NCI-H460 (cell line): ENCODE results near the gene TEAD2. TPM values are rescaled to one million over a fixed set of nuclear protein-coding genes. Genes with fewer than 3 reads are reported as not detected.
"Not testable (repeated sequence)": the region's sequence is repeated elsewhere in the genome, so short reads cannot be mapped to it uniquely, and the experiment has no call there.

ENCODE experiments used
- DNase-seq: peaks from one replicate; pipeline ENCODE4 v3.0.0-alpha.2; 2016; ENCODE audit warnings: low read depth; ENCODE audit errors: extremely low read depth
- total RNA-seq: library from RNA; depleted of rRNA; stranded (reverse); fragments of >200 nt; shearing (Covaris generic); gene quantifications from 2 replicates; pipeline ENCODE4 v1.2.3, GENCODE V29; 2014

Gene TEAD2
- total RNA-seq, 1 experiment from 2014 or later, result 13.7 TPM

DNA sequence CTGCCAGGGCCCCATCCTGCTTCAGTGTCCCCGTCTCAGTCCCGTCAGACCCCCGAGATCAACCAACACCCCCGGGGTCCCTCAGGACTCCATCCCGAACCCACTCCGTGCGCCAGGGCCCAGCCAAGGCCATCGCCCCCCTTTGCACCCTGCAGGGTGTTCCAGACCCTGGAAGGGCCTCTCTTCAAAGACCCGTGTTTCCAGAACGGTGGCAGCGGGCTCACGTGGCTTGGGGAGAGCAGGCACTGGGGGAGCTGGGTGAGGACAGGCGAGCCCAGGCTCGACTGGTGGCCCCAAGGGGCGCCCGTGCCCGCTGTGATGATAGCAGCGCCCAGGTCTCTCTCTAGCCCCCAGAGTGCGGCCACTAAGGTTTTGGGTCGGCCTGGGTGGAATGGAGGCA is 27.2 kb upstream of the TEAD2 start:
- no peak for DNase-seq

DNA sequence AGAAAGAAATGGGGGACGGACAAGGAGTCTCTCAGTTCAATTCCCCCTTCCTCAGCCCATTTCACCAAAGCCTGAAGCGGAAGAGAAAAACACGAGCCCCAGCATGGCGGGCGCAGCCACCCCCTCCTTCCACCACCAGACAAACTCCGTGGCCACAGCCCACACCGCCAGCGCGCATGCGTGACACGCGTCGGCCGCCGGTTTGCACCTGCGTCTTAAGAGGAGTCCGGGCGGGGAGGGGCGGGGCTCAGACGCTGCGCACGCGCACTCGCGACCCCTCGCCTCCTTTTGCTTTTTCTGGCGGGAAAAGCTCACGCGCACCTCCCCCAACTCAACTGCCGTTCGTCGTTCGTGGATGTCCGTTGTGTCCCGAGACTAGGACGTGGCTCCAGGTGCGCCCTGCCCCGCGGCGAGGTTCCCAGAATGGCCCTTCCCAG is 25.7 kb upstream of the TEAD2 start, which contains the start of gene KASH5:
Gene KASH5, plus strand, starts transcription at position 314 of the 437 bp plus-strand sequence. CDS start 2,635 bp downstream, outside the sequence.
- no peak for DNase-seq

DNA sequence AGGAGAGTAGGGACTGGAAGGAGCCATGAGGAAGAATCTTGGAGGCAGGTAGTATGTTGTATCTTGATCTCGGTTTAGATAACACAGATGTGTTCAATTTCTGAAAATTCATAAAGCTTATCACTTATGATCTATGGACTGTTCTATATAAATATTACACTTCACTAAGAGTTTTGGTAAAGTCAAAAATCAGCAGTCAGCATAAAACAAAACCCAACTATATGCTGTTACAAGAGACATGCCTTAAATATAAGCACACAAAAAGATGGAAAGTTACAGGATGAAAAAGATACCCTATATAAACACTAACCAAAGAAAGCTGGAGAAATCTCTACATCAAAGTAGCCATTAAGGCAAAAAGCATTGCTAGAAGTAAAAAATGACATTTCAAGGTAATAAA is 21.4 kb upstream of the TEAD2 start:
- DNase-seq, result no peak

DNA sequence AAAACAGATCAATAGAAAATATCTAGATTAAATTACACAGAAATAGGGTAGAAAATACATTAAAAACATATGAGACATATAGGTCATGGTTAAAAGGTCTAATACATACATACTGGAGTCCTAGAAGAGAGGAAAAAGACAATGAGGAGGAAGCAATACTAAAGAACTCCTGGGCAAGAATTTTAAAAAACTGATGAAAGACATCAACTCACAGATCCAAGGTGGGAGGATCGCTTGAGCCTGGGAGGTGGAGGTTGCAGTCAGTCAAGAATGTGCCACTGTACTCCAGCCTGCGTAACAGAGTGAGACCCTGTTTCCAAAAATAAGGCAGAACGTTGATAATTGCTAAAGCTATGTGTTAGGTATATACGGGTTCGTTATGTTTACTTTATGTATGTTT is 20.4 kb upstream of the TEAD2 start:
- DNase-seq, result no peak

DNA sequence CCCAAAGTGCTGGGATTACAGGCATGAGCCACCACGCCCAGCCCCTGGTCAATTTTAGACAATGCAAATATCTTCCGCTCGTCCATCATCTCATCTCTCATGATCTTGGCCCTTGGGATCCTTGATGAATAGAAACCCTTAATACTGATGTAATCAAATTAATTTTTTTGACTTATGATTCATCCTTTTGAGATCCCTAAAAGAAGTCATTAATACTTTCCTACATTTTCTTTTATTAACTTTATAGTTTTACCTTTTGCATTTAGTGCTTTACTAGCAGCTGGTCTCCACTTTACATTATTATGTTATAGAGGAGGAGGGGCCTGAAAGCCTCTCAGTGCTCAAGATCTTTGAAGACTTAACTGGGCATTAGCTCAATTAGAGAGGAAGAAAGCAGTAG is 18.2 kb upstream of the TEAD2 start:
- no peak for DNase-seq

DNA sequence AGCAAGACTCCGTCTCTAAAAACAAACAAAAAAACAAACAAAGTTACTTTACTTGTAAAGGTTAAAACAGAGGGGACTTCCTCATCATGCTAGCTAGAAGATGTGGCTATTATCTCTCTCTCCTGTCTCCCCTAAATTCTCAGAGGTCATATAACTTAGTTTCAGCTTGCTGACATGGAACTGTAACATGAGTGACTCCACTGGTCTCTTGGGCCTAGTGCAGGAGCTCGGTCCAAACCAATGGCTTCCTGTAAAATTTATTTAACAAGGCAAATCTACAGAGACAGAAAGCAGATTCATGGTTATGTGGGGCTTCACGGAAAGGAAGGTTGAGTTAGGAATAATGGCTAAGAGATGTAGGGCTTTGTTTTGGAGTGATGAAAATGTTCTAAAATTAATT is 16.3 kb upstream of the TEAD2 start:
- DNase-seq, result no peak

DNA sequence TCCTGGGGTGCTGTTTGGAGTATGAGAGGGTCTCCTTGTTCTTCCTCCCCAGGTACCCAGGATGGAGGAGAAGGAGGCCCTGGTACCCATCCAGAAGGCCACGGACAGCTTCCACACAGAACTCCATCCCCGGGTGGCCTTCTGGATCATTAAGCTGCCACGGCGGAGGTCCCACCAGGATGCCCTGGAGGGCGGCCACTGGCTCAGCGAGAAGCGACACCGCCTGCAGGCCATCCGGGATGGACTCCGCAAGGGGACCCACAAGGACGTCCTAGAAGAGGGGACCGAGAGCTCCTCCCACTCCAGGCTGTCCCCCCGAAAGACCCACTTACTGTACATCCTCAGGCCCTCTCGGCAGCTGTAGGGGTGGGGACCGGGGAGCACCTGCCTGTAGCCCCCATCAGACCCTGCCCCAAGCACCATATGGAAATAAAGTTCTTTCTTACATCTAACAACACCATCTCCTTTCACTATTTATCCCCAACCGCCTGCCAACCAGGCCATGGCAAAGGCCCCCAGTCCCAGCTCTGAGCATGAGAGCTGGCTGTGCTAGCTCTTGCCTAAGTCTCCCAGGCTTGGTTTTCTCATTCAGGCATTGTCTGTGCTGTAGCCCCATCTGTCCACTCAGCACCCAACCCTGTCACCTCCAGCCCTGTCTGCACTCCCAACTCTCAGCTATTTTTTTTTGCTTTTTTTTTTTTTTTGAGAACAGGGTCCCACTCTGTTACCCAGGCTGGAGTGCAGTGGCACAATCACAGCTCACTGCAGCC is 12.6 kb upstream of the TEAD2 start:
- DNase-seq, result no peak

DNA sequence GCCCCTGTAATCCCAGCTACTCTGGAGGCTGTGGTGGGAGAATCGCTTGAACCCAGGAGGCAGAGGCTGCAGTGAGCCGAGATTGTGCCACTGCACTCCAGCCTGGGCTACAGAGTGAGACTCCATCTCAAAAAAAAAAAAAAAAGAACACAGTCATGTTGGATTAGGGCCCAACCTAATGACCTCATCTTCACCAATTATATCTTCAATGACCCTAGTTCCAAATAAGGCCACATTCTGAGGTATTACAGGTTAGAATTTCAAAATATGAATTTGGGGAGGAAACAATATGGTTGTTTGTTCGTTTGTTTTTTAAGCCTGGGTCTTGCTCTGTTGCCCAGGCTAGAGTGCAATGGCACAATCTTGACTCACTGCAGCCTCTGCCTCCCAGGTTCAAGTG is 11.0 kb upstream of the TEAD2 start:
- not testable (repeated sequence) for DNase-seq

DNA sequence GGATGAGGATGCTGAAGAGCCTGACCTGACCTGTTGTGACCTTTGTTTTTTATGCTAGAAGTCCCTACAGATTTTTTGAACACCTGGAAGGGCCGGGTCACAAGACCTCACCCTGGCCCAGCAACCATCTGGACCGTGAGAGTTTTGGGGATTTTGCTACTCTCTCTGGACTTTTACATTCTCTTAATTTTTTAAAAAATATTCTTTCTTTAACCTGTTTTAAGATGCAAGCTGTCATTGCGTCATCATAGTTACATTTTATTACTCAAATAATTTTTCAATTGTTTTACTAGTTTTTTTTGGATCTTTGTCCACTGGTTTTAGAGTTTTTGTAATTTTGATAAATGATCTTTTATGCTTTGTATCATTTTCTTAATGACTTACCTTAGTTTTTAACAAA is 9.0 kb upstream of the TEAD2 start:
- no peak for DNase-seq

DNA sequence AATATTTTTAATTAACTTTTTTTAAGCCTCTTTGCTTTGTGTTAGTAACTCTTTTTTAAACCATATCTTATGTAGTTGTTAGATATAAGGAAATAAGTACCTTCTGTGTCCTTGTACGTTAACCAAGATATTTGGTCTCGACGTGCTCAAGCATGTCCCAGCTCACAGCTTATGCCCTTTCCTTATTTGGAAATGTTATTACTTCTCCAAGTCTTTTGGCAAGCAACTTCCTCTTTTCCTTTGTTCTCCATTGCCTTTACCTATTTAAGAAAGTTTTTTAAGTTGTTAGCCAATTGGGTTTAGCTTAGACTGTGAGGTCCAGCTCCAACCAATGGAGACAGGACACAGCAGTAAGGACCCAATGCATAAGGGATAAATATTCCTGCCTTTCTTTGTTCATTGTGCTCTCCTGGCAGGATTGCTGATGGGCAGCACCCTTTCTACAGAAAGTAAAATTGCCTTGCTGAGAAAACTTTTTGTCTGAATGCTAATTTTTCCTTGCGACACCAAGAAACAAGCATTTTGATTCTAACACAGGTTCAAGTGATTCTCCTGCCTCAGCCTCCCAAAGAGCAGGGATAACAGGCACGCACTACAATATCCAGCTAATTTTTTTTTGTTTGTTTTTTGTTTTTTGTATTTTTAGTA is 6.6 kb upstream of the TEAD2 start:
- DNase-seq, result no peak

DNA sequence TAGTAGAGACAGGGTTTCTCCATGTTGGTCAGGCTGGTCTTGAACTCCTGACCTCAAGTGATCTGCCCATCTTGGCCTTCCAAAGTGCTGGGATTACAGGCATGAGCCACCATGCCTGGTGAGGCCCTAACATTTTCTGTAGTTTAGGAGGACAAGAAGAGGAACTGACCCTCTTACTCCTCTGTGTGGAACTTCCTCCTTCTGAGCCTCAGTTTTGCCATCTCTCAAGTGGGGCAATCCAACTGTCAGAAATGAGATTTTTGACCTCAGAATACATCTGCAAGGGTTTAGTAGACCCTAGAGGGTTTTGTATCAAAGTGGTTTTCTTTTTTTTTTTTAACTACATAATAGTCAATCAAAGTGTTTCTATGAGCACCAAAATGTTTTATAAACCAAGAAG is 3.9 kb upstream of the TEAD2 start:
- DNase-seq, result no peak

DNA sequence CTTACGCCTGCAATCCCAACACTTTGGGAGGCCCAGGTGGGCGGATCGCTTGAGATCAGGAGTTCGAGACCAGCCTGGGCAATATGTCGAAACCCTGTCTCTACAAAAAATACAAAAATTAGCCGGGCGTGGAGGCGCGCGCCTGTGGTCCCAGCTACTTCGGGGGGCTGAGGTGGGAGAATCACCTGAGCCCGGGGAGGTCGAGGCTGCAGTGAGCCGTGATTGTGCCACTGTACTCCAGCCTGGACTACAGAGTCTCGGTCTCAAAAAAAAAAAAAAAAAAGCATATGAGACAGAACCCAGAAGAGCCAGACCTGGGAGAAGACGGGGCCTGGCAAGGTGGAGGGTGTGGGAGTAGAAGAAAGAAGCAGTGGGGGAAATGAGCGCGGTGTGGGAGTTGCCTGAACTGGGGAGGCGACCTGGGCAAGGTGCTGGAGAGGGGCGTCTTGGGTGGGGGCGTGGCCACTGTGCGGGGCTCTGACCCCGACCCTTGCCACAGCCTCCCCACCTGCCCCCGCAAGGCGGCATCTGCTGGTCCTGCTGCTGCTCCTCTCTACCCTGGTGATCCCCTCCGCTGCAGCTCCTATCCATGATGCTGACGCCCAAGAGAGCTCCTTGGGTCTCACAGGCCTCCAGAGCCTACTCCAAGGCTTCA is 2.0 kb upstream of the TEAD2 start:
- DNase-seq, result no peak

DNA sequence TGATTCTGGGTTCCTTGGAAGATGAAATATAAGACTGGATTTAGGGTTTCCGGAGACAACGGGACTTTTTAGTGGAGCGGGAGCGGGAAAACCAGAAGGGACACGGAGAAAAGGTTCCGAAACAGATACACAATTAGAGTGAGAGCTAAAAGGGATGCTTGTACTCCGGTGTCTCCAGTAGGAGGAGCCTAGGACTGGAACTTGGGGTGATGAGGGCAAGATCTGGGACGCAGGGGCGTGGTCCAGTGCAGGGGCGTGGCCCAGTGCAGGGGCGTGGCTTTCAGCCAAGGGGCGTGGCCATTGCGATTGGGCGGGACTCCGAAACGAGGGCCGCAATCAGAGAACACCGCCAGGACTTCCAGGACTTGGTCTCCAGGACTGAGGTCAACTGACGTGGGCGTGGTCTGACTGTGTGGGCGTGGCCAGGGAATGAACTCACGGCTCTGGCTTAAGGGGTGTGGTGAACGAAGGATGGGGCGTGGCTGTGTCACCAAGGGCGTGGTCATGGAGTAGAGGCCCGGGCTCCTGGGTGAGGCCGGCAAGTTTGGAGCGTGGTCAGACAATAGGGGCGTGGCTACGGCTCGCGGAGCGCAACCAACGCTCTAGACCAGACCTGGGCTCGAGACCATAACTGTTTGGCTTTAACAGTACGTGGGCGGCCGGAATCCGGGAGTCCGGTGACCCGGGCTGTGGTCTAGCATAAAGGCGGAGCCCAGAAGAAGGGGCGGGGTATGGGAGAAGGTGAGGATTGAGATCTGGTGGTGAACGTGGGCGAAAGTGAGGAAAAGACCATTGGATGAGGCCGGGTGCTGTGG is 1.3 kb upstream of the TEAD2 start, which contains the start of gene DKKL1:
Gene DKKL1, plus strand, starts transcription at position 610 of the 815 bp plus-strand sequence. Its CDS starts 122 bp downstream, at position 732.
- peak; percentile 99 for DNase-seq

DNA sequence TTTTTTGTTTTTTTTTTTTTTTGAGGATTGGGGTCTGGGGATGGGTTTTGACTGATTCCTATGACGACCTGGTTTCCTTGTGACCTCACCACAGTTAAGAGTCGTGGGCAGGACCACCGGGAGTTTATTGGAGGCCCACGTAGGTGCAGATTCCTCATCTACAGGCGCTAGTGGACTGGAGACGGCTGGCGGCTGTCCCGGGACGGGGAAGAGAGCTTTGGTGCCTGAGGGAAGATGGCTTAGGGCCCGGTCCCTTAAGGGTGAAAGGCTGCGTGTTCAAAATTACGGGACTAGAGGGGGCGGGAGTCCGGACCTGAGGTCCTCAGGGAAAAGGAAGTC is 682 bp upstream of the TEAD2 start:
- no peak for DNase-seq

DNA sequence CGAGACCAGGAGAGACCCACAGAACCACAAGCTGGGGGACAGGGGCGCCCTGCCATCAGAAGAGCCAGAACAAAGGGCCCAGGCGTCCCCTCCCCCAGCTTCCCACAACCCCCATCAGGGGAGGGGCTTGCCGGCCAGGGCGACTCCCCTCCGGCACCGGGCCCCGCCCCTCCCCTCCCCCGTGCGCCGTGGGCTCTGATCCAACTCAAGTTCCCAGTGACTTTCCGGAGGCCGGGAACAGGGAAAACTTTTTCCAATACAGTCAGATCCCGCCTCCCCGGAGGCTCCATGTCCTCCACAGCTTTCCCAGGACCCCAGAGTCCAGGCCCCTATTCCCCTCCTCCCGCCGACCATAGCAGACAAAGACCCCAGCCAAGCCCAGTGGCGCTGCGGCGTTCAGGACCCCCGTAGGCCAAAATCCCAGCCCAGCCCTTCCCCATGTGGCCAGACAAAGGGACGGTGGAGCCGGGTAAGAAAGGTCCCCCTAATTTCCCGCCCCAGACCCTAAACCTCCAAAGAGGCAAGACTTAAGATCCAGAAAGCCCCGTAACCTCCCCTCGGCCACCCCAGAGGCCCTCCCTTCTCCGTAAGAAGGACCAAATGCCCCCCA is 673 bp downstream of the TEAD2 start:
- DNase-seq, result peak; percentile 48

DNA sequence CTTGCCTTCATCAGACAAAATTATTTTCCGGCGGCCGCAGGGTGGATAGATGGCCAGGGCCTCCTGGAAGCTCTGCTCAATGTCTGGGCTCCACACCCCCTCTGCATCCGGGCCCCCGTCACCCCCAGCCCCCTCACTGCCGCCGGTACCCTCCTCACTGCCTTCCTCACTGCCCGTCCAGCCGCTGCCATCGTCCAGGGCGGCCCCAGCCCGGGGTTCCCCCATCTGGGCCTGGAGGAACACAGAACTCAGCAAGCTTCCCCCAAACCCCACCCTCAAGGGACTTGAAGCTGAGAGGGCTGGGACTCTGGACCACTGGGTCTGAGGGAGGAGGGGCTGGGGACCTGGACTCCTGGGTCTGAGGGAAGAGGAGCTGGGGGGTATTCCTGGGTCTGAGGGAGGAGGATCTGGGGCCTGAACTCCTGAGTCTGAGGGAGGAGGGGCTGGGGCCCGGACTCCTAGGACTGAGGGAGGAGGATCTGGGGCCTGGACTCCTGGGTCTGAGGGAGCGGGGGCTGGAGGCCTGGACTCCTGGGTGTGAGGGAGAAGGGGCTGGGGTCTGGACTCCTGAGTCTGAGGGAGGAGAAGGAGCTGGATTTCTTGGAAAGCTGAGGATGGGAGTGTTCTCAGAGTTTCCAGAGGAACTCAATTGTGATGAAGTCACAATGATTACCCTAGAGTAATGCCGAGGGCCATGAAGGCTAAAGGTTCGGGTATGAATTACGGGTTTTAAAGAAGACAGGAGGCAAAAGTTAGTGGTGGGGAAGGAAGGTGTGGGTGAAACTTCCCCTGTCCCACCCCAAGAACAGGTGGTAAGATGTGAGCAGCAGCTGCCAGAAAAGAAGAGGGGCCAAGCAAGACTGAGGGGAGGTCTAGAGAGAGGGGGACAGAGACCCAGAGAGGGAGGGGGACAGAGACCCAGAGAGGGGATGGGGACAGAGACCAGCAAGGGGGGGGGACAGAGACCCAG is 2.1 kb downstream of the TEAD2 start:
- no peak for DNase-seq

DNA sequence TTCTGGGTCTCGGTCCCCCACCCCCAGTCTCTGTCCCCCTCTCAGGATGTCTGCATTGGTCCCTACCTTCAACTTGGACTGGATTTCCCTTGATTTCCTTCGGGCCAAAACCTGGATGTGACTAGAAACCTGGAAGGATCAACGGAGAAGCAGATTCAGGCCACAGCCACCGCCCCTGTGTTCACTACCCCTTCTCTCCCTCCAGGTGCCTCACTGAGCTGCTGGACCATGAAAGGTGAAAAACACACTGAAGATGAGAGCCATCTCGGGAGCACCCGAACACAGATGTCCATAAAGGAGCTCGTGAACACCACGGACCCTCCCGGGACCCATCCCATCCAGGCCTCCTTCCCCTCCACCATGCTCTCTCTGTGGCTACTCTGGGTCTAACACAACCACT is 5.0 kb downstream of the TEAD2 start:
- no peak for DNase-seq

DNA sequence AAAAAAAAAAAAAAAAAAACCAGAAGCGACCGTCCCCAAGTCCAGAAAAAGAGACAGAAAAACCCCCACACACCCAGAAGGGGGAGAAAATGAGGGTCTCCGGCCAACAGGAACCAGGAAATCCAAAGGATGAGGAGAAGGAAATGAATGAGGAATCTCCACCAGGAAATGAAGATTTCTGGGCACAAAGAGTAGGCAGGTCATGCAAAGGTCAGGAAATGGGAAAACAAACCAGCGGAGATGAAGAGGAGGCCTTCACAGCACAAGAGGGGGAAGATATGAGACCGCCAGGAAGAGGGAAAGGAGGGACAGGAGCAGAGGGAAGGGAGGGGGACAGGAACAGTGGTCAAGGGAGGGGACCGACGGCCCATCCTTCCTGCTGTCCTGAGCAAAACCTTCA is 5.8 kb downstream of the TEAD2 start:
- no peak for DNase-seq

DNA sequence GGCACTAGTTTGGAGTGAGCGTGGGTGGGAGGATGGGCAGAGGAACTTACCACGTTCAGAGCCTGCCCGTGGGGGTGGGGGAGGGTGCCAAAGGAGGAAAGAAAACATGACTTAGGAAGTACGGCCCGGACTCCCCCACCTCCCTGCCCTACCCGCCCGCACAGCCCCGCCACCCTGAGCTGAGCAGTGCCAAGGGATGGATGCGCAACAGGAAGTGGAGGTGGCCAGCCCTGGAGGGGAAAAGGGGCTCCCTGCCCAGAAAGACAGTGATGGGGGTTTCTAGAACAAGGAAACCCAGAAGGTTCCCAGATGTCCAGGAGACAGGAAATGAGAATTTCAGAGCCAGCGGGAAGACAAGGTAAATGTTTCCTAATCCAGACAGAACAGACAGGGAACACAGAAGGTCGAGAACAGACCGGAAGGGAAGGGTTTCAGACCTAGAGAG is 6.3 kb downstream of the TEAD2 start:
- no peak for DNase-seq
